Measurements from ENCODE around the gene PCDHGA6.
"Not testable (repeated sequence)": the region's sequence is repeated elsewhere in the genome, so short reads cannot be mapped to it uniquely, and the experiment has no call there.

Gene PCDHGA6

GRCh38 chr5:141417494-141418172 is 43.9 kb downstream of the PCDHGA6 start, which contains the start of gene PCDHGB7:
PCDHGB7 (plus strand) TSS chr5:141417677; CDS start chr5:141417860, 183 bp downstream.
- H4K91ac ChIP-seq (ENCODE audit: low read depth, low read length), result peak within 1 kb of the TSS; percentile 85
- H3K4me3 ChIP-seq (ENCODE audit: low read depth, low read length), result peak within 1 kb of the TSS; percentile 71
- H4K12ac ChIP-seq (ENCODE audit: low read depth, low read length), result peak within 1 kb of the TSS; percentile 89
- peak within 1 kb of the TSS; percentile 78 for H2BK120ac ChIP-seq (ENCODE audit: insufficient read depth, low read length, poor library complexity)
- DNase-seq, result peak; percentile 25 to 64
- peak within 1 kb of the TSS; percentile 57 for H2BK5ac ChIP-seq (ENCODE audit: low read depth, low read length, poor library complexity)
- H3K9ac ChIP-seq (ENCODE audit: low read length); H2AK5ac ChIP-seq (ENCODE audit: low read length); H3K4me1 ChIP-seq (ENCODE audit: control insufficient read depth in 1 of 2, insufficient read depth in 2 of 2, low read length in 2 of 2); H3K79me2 ChIP-seq (ENCODE audit: control insufficient read depth, insufficient read depth, low read length, poor library complexity); H3K27me3 ChIP-seq (ENCODE audit: insufficient read depth, low read length); H2BK12ac ChIP-seq (ENCODE audit: low read length); H3K79me1 ChIP-seq (ENCODE audit: low read length); H3K23ac ChIP-seq (ENCODE audit: low read length): not testable (repeated sequence)
- peak within 1 kb of the TSS; percentile 27 for H3K27ac ChIP-seq (ENCODE audit: low read depth, low read length)
- H3K9me3 ChIP-seq (ENCODE audit: insufficient read depth, low read depth, low read length), result peaks cover 39% of the 10 kb centered on the region
- H3K14ac ChIP-seq (ENCODE audit: low read length), result peak within 1 kb of the TSS; percentile 88
- no CpG with 5 or more reads among the region's 47 CpGs for WGBS (ENCODE audit: extremely low coverage, insufficient coverage, insufficient read length)
- H3K4me2 ChIP-seq (ENCODE audit: low read length), result peak within 1 kb of the TSS; percentile 69
- H3K18ac ChIP-seq (ENCODE audit: low read length), result peak within 1 kb of the TSS; percentile 90
- H3K36me3 ChIP-seq (ENCODE audit: control insufficient read depth in 1 of 2, insufficient read depth in 2 of 2, low read length in 2 of 2), result peaks cover 36 to 41% of the 10 kb centered on the region in 2 experiments
- H4K8ac ChIP-seq (ENCODE audit: low read depth, low read length), result peak within 1 kb of the TSS; percentile 78
- H3K4ac ChIP-seq (ENCODE audit: low read depth, low read length), result peak within 1 kb of the TSS; percentile 43
- H2AFZ ChIP-seq (ENCODE audit: insufficient read depth, low read length, poor library complexity), result peak within 1 kb of the TSS; percentile 97

GRCh38 chr5:141419074-141419880 is 45.6 kb downstream of the PCDHGA6 start:
- no peak overlapping the region for H2AFZ ChIP-seq (ENCODE audit: insufficient read depth, low read length, poor library complexity)
- H3K14ac ChIP-seq (ENCODE audit: low read length), result no peak overlapping the region
- no peak overlapping the region for H4K8ac ChIP-seq (ENCODE audit: low read depth, low read length)
- no peak overlapping the region for H3K9ac ChIP-seq (ENCODE audit: low read length)
- no peak overlapping the region for H3K27ac ChIP-seq (ENCODE audit: low read depth, low read length)
- no CpG with 5 or more reads among the region's 74 CpGs for WGBS (ENCODE audit: extremely low coverage, insufficient coverage, insufficient read length)
- no peak overlapping the region for H2BK5ac ChIP-seq (ENCODE audit: low read depth, low read length, poor library complexity)
- peaks cover 40% of the 10 kb centered on the region in 2 experiments for H3K36me3 ChIP-seq (ENCODE audit: control insufficient read depth in 1 of 2, insufficient read depth in 2 of 2, low read length in 2 of 2)
- no peak overlapping the region for H2BK12ac ChIP-seq (ENCODE audit: low read length)
- H3K23ac ChIP-seq (ENCODE audit: low read length), result no peak overlapping the region
- no peak overlapping the region for H2AK5ac ChIP-seq (ENCODE audit: low read length)
- H3K4ac ChIP-seq (ENCODE audit: low read depth, low read length), result no peak overlapping the region
- no peak overlapping the region for H3K4me2 ChIP-seq (ENCODE audit: low read length)
- peaks cover 44% of the 10 kb centered on the region for H3K9me3 ChIP-seq (ENCODE audit: insufficient read depth, low read depth, low read length)
- no peak overlapping the region for H2BK120ac ChIP-seq (ENCODE audit: insufficient read depth, low read length, poor library complexity)
- H3K4me3 ChIP-seq (ENCODE audit: low read depth, low read length), result peak overlapping the region; percentile 13
- no peaks in the 10 kb centered on the region for H3K79me2 ChIP-seq (ENCODE audit: control insufficient read depth, insufficient read depth, low read length, poor library complexity)
- H3K4me1 ChIP-seq (ENCODE audit: control insufficient read depth in 1 of 2, insufficient read depth in 2 of 2, low read length in 2 of 2), result peaks cover 2 to 5% of the 10 kb centered on the region in 2 experiments
- H3K18ac ChIP-seq (ENCODE audit: low read length), result peak overlapping the region; percentile 39
- H3K27me3 ChIP-seq (ENCODE audit: insufficient read depth, low read length), result no peaks in the 10 kb centered on the region
- no peak overlapping the region for H4K91ac ChIP-seq (ENCODE audit: low read depth, low read length)
- H3K79me1 ChIP-seq (ENCODE audit: low read length), result peaks cover 5% of the 10 kb centered on the region
- H4K12ac ChIP-seq (ENCODE audit: low read depth, low read length), result no peak overlapping the region
- DNase-seq, result no peak

DNA sequence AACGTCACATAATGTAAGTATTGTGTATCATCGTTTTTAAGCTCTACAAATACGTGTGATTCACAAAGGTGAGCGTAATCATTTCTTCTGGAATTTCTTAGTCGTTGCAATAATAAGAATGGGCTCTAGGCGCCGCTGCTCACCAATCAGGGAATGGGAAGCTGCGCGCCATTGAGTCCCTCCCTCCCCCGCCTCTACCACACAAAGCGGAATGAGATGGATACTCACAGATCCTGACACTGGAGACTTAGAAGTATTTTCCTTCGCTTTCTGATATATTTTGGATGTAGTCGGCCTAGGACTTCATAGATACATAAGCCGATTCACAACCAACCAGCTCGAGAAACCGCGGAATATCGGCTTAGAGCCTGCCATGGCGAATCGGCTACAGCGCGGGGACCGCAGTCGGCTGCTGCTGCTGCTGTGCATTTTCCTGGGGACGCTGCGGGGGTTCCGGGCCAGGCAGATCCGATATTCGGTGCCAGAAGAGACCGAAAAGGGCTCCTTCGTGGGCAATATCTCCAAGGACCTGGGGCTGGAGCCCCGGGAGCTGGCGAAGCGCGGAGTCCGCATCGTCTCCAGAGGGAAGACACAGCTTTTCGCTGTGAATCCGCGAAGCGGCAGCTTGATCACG is 47.3 kb downstream of the PCDHGA6 start, which contains the start of gene PCDHGA11:
Gene PCDHGA11 (plus strand): TSS at position 197 of the 634 bp plus-strand sequence. CDS start 177 bp downstream, at position 374.
- H3K9ac ChIP-seq (ENCODE audit: low read length), result no peak within 1 kb of the TSS
- H3K14ac ChIP-seq (ENCODE audit: low read length), result no peak within 1 kb of the TSS
- no peak within 1 kb of the TSS for H2BK5ac ChIP-seq (ENCODE audit: low read depth, low read length, poor library complexity)
- no peak within 1 kb of the TSS for H2AK5ac ChIP-seq (ENCODE audit: low read length)
- H3K4me1 ChIP-seq (ENCODE audit: control insufficient read depth in 1 of 2, insufficient read depth in 2 of 2, low read length in 2 of 2), result peaks cover 2 to 5% of the 10 kb centered on the region in 2 experiments
- H3K79me1 ChIP-seq (ENCODE audit: low read length), result peaks cover 5% of the 10 kb centered on the region
- H3K36me3 ChIP-seq (ENCODE audit: control insufficient read depth in 1 of 2, insufficient read depth in 2 of 2, low read length in 2 of 2), result peaks cover 37 to 38% of the 10 kb centered on the region in 2 experiments
- H3K27ac ChIP-seq (ENCODE audit: low read depth, low read length), result no peak within 1 kb of the TSS
- H4K12ac ChIP-seq (ENCODE audit: low read depth, low read length), result no peak within 1 kb of the TSS
- H3K23ac ChIP-seq (ENCODE audit: low read length), result no peak within 1 kb of the TSS
- H3K4me2 ChIP-seq (ENCODE audit: low read length), result no peak within 1 kb of the TSS
- peak within 1 kb of the TSS; percentile 39 for H3K18ac ChIP-seq (ENCODE audit: low read length)
- no peaks in the 10 kb centered on the region for H3K79me2 ChIP-seq (ENCODE audit: control insufficient read depth, insufficient read depth, low read length, poor library complexity)
- H2BK12ac ChIP-seq (ENCODE audit: low read length), result no peak within 1 kb of the TSS
- no peak within 1 kb of the TSS for H3K4ac ChIP-seq (ENCODE audit: low read depth, low read length)
- no peak within 1 kb of the TSS for H2BK120ac ChIP-seq (ENCODE audit: insufficient read depth, low read length, poor library complexity)
- WGBS (ENCODE audit: extremely low coverage, insufficient coverage, insufficient read length), result no CpG with 5 or more reads among the region's 42 CpGs
- no peak within 1 kb of the TSS for H4K8ac ChIP-seq (ENCODE audit: low read depth, low read length)
- H2AFZ ChIP-seq (ENCODE audit: insufficient read depth, low read length, poor library complexity), result peak within 1 kb of the TSS; percentile 42
- no peak within 1 kb of the TSS for H3K4me3 ChIP-seq (ENCODE audit: low read depth, low read length)
- H3K9me3 ChIP-seq (ENCODE audit: insufficient read depth, low read depth, low read length), result peaks cover 39% of the 10 kb centered on the region
- no peaks in the 10 kb centered on the region for H3K27me3 ChIP-seq (ENCODE audit: insufficient read depth, low read length)
- DNase-seq, result peak; percentile 55 to 88
- H4K91ac ChIP-seq (ENCODE audit: low read depth, low read length), result no peak within 1 kb of the TSS

DNA sequence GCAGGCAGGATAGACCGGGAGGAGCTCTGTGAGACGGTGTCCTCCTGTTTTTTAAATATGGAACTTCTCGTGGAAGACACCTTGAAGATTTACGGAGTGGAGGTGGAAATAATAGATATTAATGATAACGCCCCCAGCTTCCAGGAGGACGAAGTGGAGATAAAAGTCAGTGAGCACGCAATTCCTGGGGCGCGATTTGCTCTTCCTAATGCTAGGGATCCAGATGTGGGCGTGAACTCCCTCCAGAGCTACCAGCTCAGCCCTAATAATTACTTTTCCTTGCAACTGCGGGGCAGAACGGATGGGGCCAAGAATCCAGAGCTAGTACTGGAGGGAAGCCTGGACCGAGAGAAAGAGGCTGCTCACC is 47.8 kb downstream of the PCDHGA6 start:
- Histone ChIP-seq H3K27me3 (ENCODE audit: insufficient read depth, low read length) (no peaks in the 10 kb centered on the region), H2AFZ (ENCODE audit: insufficient read depth, low read length, poor library complexity) (no peak overlapping the region), H3K18ac (ENCODE audit: low read length) (no peak overlapping the region), H3K9ac (ENCODE audit: low read length) (no peak overlapping the region), H4K91ac (ENCODE audit: low read depth, low read length) (no peak overlapping the region), H3K4me2 (ENCODE audit: low read length) (no peak overlapping the region), H2AK5ac (ENCODE audit: low read length) (no peak overlapping the region), H2BK5ac (ENCODE audit: low read depth, low read length, poor library complexity) (no peak overlapping the region), H3K14ac (ENCODE audit: low read length) (no peak overlapping the region), H3K4me3 (ENCODE audit: low read depth, low read length) (no peak overlapping the region), H3K79me1 (ENCODE audit: low read length) (peaks cover 5% of the 10 kb centered on the region), H3K79me2 (ENCODE audit: control insufficient read depth, insufficient read depth, low read length, poor library complexity) (no peaks in the 10 kb centered on the region), H3K36me3 (ENCODE audit: control insufficient read depth in 1 of 2, insufficient read depth in 2 of 2, low read length in 2 of 2) (peaks cover 41 to 42% of the 10 kb centered on the region in 2 experiments), H3K9me3 (ENCODE audit: insufficient read depth, low read depth, low read length) (peaks cover 41% of the 10 kb centered on the region), H3K4me1 (ENCODE audit: control insufficient read depth in 1 of 2, insufficient read depth in 2 of 2, low read length in 2 of 2) (peaks cover 2 to 5% of the 10 kb centered on the region in 2 experiments), H2BK12ac (ENCODE audit: low read length) (no peak overlapping the region), H4K8ac (ENCODE audit: low read depth, low read length) (no peak overlapping the region), H3K4ac (ENCODE audit: low read depth, low read length) (no peak overlapping the region), H3K27ac (ENCODE audit: low read depth, low read length) (no peak overlapping the region), H4K12ac (ENCODE audit: low read depth, low read length) (no peak overlapping the region), H3K23ac (ENCODE audit: low read length) (no peak overlapping the region), H2BK120ac (ENCODE audit: insufficient read depth, low read length, poor library complexity) (no peak overlapping the region)
- no CpG with 5 or more reads among the region's 13 CpGs for WGBS (ENCODE audit: extremely low coverage, insufficient coverage, insufficient read length)
- no peak for DNase-seq
